ENCODE measurements around the gene CFAP54. TPM values are rescaled to one million over a fixed set of nuclear protein-coding genes. Genes with fewer than 3 reads are reported as not detected.
"Not testable (repeated sequence)": the region's sequence is repeated elsewhere in the genome, so short reads cannot be mapped to it uniquely, and the experiment has no call there.

The CFAP54 gene
- total RNA-seq, 1 donor from 2014 or later, result 0.15 TPM

DNA sequence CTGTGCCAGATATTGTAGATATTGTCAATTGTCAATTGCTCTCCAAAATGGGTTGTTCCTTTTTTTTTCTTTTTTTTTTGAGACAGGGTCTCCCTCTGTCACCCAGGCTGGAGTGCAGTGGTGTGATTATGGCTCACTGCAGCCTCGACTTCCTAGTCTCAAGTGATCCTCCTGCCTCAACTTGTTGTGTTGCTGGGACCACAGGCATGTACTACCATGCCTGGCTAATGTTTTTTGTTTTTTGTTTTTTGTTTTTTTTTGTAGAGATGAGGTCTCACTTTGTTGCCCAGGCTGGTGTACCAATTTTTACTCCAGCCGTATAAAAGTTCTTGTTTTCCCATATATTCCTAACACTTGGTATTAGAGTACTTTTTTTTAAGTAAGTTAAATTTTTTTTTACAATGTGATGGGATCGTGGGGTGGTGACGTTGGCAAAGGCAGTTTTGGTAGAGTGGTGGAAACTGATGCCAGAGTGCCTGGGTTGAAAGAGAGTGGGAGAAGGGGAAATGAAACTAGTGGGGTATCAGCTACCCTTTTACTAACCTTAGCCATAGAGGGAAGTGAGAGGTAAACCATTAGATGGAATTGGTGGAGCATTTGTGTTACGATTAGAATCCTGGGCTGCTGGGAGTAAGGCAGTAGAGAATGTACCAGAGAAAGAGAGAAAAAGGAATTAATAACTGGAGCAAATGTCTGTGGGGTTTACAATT is 33.0 kb upstream of the CFAP54 start:
- H3K4me3 Mint-ChIP-seq (ENCODE audit: unreplicated experiment), result no peak overlapping the region
- TF ChIP-seq, protein P1, sequence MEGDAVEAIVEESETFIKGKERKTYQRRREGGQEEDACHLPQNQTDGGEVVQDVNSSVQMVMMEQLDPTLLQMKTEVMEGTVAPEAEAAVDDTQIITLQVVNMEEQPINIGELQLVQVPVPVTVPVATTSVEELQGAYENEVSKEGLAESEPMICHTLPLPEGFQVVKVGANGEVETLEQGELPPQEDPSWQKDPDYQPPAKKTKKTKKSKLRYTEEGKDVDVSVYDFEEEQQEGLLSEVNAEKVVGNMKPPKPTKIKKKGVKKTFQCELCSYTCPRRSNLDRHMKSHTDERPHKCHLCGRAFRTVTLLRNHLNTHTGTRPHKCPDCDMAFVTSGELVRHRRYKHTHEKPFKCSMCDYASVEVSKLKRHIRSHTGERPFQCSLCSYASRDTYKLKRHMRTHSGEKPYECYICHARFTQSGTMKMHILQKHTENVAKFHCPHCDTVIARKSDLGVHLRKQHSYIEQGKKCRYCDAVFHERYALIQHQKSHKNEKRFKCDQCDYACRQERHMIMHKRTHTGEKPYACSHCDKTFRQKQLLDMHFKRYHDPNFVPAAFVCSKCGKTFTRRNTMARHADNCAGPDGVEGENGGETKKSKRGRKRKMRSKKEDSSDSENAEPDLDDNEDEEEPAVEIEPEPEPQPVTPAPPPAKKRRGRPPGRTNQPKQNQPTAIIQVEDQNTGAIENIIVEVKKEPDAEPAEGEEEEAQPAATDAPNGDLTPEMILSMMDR (IDR thresholded peaks at IDR 0.05; ENCODE audit: partially characterized antibody, unreplicated experiment), result no peak
- H3K4me1 Mint-ChIP-seq (ENCODE audit: low read depth, unreplicated experiment), result no peaks in the 10 kb centered on the region
- no peaks in the 10 kb centered on the region for H3K36me3 Mint-ChIP-seq (ENCODE audit: unreplicated experiment)
- H3K27ac Mint-ChIP-seq (ENCODE audit: unreplicated experiment), result no peak overlapping the region
- H3K27me3 Mint-ChIP-seq (ENCODE audit: unreplicated experiment), result no peaks in the 10 kb centered on the region
- peaks cover 1% of the 10 kb centered on the region for H3K9me3 Mint-ChIP-seq (ENCODE audit: unreplicated experiment)
- DNase-seq, result no peak

- Mint-ChIP-seq H3K4me3 (ENCODE audit: unreplicated experiment) (no peak overlapping the region), H3K9me3 (ENCODE audit: unreplicated experiment) (peaks cover 1% of the 10 kb centered on the region), H3K27me3 (ENCODE audit: unreplicated experiment) (no peaks in the 10 kb centered on the region), H3K27ac (ENCODE audit: unreplicated experiment) (no peak overlapping the region), H3K36me3 (ENCODE audit: unreplicated experiment) (no peaks in the 10 kb centered on the region), H3K4me1 (ENCODE audit: low read depth, unreplicated experiment) (no peaks in the 10 kb centered on the region)
- TF ChIP-seq, protein P1 (IDR thresholded peaks at IDR 0.05; ENCODE audit: partially characterized antibody, unreplicated experiment), result no peak
- no peak for DNase-seq
Measured at GRCh38 chr12:96457191-96457930, 32.0 kb upstream of the CFAP54 start.

- H3K4me3 Mint-ChIP-seq (ENCODE audit: unreplicated experiment); H3K36me3 Mint-ChIP-seq (ENCODE audit: unreplicated experiment): not testable (repeated sequence)
Measured at GRCh38 chr12:96459281-96459680, 30.1 kb upstream of the CFAP54 start.

DNA sequence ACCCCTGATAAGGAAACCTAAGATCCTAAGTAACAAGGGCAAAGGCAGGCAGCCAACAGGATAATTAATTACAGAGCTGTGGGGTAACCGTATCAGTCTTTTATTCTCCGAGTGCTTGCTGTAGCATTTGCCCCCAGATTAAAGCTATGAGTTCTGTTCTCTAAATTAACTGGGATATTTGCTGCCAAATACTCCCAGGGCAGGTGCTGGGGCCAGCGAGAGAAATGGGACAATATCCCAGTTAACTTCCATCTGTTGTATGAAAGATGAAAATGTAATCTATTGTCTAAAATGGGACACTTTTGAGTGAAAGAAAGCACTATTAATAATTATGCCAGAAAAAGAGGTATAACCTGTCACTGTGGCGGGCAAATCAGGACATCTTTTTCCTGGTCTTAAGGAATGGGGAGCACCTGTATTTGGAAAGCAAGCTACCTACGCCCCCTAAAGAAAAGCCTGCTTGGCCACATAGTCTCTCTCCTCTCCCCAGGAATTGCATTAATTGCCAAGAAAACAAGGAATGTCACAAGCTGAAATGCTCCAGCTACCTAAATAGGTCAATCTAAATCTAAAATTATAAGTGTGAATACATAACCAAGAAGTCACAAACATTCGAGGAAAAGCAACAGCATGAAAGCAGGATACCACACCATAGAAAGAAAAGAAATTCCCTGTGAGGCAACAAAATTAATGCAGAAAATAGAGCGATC is 26.7 kb upstream of the CFAP54 start:
- TF ChIP-seq, protein P1 (IDR thresholded peaks at IDR 0.05; ENCODE audit: partially characterized antibody, unreplicated experiment), result no peak
- no peak overlapping the region for H3K27ac Mint-ChIP-seq (ENCODE audit: unreplicated experiment)
- H3K4me3 Mint-ChIP-seq (ENCODE audit: unreplicated experiment), result no peak overlapping the region
- no peaks in the 10 kb centered on the region for H3K27me3 Mint-ChIP-seq (ENCODE audit: unreplicated experiment)
- H3K36me3 Mint-ChIP-seq (ENCODE audit: unreplicated experiment), result no peaks in the 10 kb centered on the region
- DNase-seq, result no peak
- H3K4me1 Mint-ChIP-seq (ENCODE audit: low read depth, unreplicated experiment), result no peaks in the 10 kb centered on the region
- H3K9me3 Mint-ChIP-seq (ENCODE audit: unreplicated experiment), result peaks cover 1% of the 10 kb centered on the region

More at GRCh38 chr12:96459281-96459680, 30.1 kb upstream of the CFAP54 start:
- H3K27ac Mint-ChIP-seq (ENCODE audit: unreplicated experiment); DNase-seq; H3K4me1 Mint-ChIP-seq (ENCODE audit: low read depth, unreplicated experiment); H3K27me3 Mint-ChIP-seq (ENCODE audit: unreplicated experiment); H3K9me3 Mint-ChIP-seq (ENCODE audit: unreplicated experiment): not testable (repeated sequence)

GRCh38 chr12:96465896-96466295 is 23.5 kb upstream of the CFAP54 start:
- H3K4me1 Mint-ChIP-seq (ENCODE audit: low read depth, unreplicated experiment), result no peaks in the 10 kb centered on the region
- no peaks in the 10 kb centered on the region for H3K36me3 Mint-ChIP-seq (ENCODE audit: unreplicated experiment)
- TF ChIP-seq, protein P1 (IDR thresholded peaks at IDR 0.05; ENCODE audit: partially characterized antibody, unreplicated experiment), result no peak
- no peaks in the 10 kb centered on the region for H3K27me3 Mint-ChIP-seq (ENCODE audit: unreplicated experiment)
- peaks cover 3% of the 10 kb centered on the region for H3K9me3 Mint-ChIP-seq (ENCODE audit: unreplicated experiment)
- no peak overlapping the region for H3K4me3 Mint-ChIP-seq (ENCODE audit: unreplicated experiment)
- DNase-seq, result no peak
- H3K27ac Mint-ChIP-seq (ENCODE audit: unreplicated experiment), result no peak overlapping the region

Measured in glutamatergic neuron (in vitro differentiated cells).